ENCODE results near the gene GMCL2. TPM values are rescaled to one million over a fixed set of nuclear protein-coding genes. Genes with fewer than 3 reads are reported as not detected.
A peak's percentile ranks its signal among the peaks of the same experiment; 100 is the strongest.

Gene GMCL2
- total RNA-seq, 2 donors from 2014 or later, result not detected

- no peak for DNase-seq
- Histone ChIP-seq H3K9me3 (no peaks in the 10 kb centered on the region), H3K27me3 (no peaks in the 10 kb centered on the region), H3K27ac (no peak overlapping the region), H3K4me1 (peaks cover 52% of the 10 kb centered on the region), H3K4me3 (no peak overlapping the region), H3K36me3 (replicated peaks in 1 of 2; ENCODE audit: insufficient read depth in 1 of 2, low read depth in 2 of 2) (no peaks in the 10 kb centered on the region)
- 73 to 81% methylated on average over 6 to 7 of the region's 7 CpGs for WGBS, 2 donors
- TF ChIP-seq CTCF (IDR thresholded peaks at IDR 0.05), result no peak
- no peak for TF ChIP-seq POLR2A (IDR thresholded peaks at IDR 0.05)
- ATAC-seq, result no peak
- intact Hi-C loops (cut with DNase I), result no loop called here
Measured at GRCh38 chr5:178234121-178234749, 47.1 kb upstream of the GMCL2 start.

- no peak for ATAC-seq
- H3K27me3 ChIP-seq, result no peaks in the 10 kb centered on the region
- intact Hi-C loops (cut with DNase I), result no loop called here
- H3K27ac ChIP-seq, result peak overlapping the region; percentile 78 to 94 (median 90)
- H3K4me1 ChIP-seq, result peaks cover 51% of the 10 kb centered on the region
- H3K4me3 ChIP-seq, result peak overlapping the region in 1 of 2 donors; percentile 55
- WGBS, 2 donors, result 67 to 74% methylated on average over 6 to 11 of the region's 11 CpGs
- H3K36me3 ChIP-seq (replicated peaks in 1 of 2; ENCODE audit: insufficient read depth in 1 of 2, low read depth in 2 of 2), result peaks cover 0 to 2% of the 10 kb centered on the region in 2 donors
- no peaks in the 10 kb centered on the region for H3K9me3 ChIP-seq
- no peak for TF ChIP-seq CTCF (IDR thresholded peaks at IDR 0.05)
- no peak for TF ChIP-seq POLR2A (IDR thresholded peaks at IDR 0.05)
- no peak for DNase-seq
Measured at GRCh38 chr5:178232920-178233429, 45.8 kb upstream of the GMCL2 start.

GRCh38 chr5:178232124-178232919 lies 45.2 kb upstream of the GMCL2 start, which contains the start of gene PHYKPL:
Gene PHYKPL (minus strand): TSS chr5:178232802. CDS start chr5:178232550, 252 bp downstream.
- DNase-seq (peak; percentile 72 to 81 (median 78)), ATAC-seq (peak; percentile 76)
- Histone ChIP-seq H3K27me3 (no peaks in the 10 kb centered on the region), H3K4me1 (peaks cover 45% of the 10 kb centered on the region), H3K4me3 (peak within 1 kb of the TSS; percentile 55 to 64), H3K9me3 (no peaks in the 10 kb centered on the region), H3K27ac (peak within 1 kb of the TSS; percentile 78 to 94 (median 90)), H3K36me3 (replicated peaks in 1 of 2; ENCODE audit: insufficient read depth in 1 of 2, low read depth in 2 of 2) (peaks cover 0 to 7% of the 10 kb centered on the region in 2 donors)
- intact Hi-C loops (cut with DNase I), result no loop called here
- WGBS, 2 donors, result 0% methylated on average over 15 to 74 of the region's 102 CpGs
- TF ChIP-seq POLR2A (IDR thresholded peaks at IDR 0.05) (peak; percentile 48 to 76 (median 64)), CTCF (IDR thresholded peaks at IDR 0.05) (no peak)

- ATAC-seq (no peak), DNase-seq (no peak)
- H3K27ac ChIP-seq, result peak overlapping the region; percentile 78 to 94 (median 90)
- no peak for TF ChIP-seq CTCF (IDR thresholded peaks at IDR 0.05)
- no peak for TF ChIP-seq POLR2A (IDR thresholded peaks at IDR 0.05)
- H3K4me1 ChIP-seq, result peaks cover 38% of the 10 kb centered on the region
- H3K9me3 ChIP-seq, result no peaks in the 10 kb centered on the region
- WGBS, 2 donors, result 19 to 23% methylated on average over 15 to 21 of the region's 21 CpGs
- H3K4me3 ChIP-seq, result peak overlapping the region; percentile 55 to 64
- intact Hi-C loops (cut with DNase I), result no loop called here
- H3K27me3 ChIP-seq, result no peaks in the 10 kb centered on the region
- H3K36me3 ChIP-seq (replicated peaks in 1 of 2; ENCODE audit: insufficient read depth in 1 of 2, low read depth in 2 of 2), result peaks cover 0 to 7% of the 10 kb centered on the region in 2 donors
Measured at GRCh38 chr5:178231539-178232123, 44.5 kb upstream of the GMCL2 start.
